GM21360 (cell line): ENCODE data around the gene NDUFS2.
"Not testable (repeated sequence)": the region's sequence is repeated elsewhere in the genome, so short reads cannot be mapped to it uniquely, and the experiment has no call there.

Experiments
- ATAC-seq: cut with Tn5 transposase; IDR thresholded peaks from one replicate; pipeline ENCODE4 v1.9.1; 2021; ENCODE audit warnings: mild to moderate bottlenecking, moderate library complexity; ENCODE audit not compliant: unreplicated experiment

Gene NDUFS2

DNA sequence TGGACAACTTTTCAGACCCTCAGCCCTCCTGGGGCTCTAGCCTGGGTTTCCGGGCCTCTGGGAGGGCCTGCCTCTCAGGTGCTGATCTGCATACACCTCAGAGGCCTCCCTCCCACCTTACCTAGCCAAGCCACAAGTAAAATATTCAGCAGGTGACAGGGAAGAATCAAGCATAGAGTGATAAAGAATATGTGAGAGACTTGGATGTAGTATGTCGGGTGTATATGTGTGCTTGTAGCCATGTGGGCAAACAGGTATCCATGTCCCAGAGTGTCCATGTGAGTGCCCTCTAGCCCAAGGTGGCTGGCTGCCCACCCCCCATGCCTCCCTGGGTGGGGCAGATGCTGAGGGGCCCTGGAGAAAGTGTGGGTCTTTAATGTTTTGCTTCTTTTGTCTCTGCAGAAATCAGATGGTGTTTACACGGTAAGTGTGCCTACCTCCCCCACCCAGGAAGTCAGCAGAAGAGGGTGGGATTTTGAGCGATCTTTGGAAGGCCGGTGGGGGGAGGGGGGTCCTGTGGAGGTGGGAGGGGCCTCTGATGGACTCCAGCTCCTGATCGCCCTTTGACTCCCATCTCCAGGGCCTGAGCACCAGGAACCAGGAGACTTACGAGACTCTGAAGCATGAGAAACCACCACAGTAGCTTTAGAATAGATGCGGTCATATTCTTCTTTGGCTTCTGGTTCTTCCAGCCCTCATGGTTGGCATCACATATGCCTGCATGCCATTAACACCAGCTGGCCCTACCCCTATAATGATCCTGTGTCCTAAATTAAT, 16.3 kb downstream of the NDUFS2 start:
- ATAC-seq, result no peak

DNA sequence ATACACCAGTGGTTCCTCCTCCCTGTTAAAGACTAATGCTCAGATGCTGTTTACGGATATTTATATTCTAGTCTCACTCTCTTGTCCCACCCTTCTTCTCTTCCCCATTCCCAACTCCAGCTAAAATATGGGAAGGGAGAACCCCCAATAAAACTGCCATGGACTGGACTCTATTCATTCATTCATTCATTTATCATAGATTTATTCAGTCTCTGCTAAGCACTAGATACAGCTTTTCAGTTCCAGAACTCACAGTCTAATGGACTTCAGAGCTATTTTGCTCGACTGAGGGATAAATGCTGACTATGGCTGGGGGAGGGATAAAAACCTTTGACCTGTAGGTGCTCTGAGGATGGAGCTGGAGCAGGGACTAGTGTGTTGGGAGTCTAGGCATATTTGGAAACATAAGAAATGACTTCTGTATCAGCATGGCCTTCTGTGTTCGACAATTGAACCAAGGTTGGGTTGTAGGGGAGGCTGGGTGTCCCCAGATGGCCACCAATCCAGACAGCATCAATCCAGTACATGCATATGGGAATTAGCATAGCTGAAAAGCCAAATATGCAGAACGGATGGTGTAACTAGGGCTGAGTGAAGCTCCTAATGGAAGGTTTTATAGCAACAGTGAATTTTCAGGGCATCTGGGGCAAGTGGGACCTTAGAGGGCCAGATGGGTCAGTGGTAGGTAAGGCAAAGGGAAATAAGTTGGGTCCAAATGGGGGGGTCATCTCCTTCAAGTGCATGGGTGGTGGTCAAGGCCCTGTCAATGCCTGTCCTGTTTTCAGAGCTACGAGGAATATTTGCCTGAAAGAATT, 17.1 kb downstream of the NDUFS2 start:
- no peak for ATAC-seq

DNA sequence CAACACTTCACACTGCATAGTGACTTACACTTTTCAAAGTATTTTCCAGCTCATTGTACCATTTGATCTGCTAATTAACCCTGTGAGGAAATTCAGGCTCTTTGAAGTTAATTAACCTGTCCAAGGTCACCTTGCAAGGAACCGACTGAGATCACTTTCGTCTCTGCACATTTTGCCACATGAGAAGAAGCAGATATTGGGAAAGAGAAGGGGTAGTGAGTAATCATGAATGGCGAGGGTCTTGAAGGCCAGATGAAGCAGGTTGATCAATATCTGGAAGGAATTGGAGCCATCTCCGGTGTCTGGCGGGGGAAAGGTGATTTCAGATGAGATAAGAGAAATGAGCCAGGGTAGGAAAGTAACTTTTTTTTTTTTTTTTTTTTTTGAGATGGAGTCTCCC, 17.8 kb downstream of the NDUFS2 start:
- no peak for ATAC-seq

DNA sequence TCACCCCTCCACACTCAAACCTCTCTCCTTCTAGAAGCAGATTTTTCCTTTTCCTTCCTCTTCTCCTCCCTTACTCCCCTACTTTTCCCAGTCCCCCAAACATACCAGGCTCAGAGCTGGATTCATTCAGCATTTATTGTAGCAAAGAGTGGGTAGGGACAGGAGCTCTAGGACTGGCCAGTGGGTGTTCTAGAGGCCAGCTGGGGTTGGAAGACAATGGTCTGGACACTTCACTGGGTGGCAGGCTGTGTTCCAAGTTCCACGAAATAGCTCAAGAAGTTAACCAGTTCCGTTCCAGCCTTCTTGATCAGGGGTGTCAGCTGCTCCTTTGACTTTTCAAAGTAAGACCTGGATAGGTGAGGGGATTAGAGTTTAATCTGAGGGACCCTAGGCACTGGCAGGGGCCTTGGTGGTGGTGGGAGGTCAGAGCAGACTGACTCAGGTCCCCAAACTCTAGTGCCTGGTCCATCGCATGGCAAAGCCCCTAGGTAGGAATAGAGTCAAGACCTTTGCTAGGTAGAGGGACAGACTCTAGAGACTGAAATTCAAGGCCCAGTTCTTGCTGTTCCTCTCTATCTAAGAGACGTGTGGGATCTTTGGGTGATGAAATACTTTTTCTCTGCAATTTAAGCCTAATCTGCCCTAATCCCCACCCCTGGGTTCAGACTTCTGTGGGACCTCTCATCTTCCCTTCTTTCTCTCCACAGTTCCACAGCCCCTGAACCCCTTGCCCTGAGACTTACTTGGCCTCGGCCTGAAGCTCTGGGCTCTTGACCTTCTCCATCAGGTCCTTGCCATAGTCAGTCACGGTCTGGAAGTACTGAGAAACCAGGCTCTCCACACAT, 20.2 kb downstream of the NDUFS2 start:
- no peak for ATAC-seq

DNA sequence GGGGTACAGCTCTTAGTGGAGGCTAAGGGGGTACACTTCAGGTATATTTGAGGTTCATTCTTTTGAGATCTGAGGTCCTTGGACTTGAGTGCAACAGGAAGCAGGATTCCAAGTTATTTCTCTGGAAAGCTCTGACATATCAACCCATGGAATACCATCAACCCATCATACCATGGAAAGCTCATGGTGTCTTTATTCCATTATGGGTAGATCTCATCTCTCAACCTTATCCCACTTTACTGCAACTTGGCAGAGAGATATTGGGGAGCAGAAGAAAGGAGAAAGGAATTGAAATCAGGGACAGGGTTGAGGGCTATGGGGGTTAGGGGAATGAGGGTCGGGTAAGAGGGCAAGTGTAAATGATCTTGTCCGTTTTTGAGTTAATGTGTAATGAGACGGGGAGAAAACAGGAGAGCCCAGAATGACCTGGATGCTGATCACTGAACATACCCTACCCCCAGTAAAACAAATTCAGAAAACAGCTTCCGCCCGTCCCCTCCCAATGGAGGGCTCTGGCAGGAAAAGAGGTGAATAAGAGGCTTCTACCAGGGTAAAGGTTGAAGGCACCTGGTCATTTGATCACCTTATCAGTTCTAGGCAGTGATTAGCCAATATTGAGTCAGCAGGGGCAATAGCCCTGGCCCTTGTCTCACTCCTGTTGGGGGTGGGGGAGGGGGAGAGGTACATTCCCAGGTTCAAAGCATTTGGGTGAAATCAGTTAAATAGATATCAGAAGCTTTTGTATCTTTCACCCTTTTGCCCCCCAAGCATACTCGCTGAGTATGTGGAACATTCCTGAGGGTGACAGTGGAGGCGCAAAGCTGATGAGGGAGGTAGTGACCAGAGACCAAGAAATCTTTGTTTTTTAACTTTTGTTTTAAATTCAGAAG, 21.9 kb downstream of the NDUFS2 start:
- ATAC-seq, result no peak

DNA sequence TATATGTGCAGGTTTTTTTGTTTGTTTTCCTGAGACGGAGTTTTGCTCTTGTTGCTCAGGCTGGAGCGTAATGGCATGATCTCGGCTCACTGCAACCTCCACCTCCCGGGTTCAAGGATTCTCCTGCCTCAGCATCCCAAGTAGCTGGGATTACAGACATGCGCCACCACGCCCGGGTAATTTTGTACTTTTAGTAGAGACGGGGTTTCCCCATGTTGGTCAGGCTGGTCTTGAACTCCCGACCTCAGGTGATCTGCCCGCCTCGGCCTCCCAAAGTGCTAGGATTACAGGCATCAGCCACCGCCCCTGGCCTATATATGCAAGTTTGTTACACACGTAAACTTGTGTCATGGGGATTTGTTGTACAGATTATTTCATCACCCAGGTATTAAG, 22.5 kb downstream of the NDUFS2 start:
- not testable (repeated sequence) for ATAC-seq

DNA sequence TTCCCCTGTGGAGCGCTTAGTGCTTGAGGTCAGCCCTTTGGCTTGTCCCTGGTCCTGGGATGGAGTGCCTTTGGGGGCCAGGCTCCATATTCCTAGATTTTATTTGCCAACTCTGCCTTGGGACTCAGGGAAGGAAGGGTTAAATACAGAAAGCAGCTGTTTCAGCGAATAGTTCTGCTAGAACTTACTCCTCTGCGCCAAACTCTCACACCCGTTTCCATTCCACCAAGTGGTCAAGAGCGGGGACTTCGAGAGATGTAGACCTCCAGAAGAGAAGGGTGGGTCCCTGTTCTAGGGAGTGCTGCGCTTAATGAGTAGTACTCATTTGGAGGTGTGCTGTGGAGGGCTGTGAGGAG, 23.0 kb downstream of the NDUFS2 start:
- no peak for ATAC-seq

DNA sequence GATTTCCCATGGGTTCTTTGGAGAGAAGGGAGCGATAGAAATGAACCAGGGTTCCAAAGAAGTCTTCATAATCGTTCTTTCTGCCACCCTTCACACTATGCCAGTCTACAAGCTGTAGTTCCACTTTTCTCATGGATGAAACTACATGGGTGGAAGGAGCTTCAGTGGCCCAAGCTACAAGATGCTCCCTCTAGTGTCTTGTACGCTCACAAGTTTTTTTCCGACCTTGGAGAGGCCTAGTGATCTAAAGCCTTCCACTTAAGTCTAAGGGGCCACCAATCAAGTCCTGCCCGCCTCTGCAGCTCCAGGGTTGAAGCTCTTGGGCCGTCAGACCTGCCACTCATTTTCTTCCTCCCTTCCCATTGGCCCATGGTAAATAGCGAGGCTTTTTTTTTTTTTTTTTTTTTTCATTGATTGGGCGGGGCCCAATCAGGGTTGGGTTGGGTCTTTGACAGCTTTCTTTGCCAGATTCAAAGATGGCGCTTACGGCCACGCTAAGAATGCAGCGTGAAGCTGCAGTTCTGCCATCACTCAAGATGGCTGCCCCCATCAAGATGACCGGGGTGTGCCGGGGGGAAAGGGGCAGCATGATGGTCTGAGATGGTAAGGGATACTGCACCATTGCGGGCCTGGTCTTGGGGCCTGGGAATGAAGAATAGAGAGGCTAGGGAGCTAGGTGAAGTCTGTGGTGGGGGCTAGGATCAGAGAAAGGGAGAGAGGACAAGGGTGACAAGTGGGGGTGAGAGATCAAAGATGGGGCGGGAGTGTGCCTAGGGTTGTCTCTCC, 23.6 kb downstream of the NDUFS2 start, which contains the start of gene TOMM40L:
TSS of gene TOMM40L (plus strand) at position 527 of the 786 bp plus-strand sequence. CDS start 430 bp downstream, outside the sequence.
- peak; percentile 93 for ATAC-seq

DNA sequence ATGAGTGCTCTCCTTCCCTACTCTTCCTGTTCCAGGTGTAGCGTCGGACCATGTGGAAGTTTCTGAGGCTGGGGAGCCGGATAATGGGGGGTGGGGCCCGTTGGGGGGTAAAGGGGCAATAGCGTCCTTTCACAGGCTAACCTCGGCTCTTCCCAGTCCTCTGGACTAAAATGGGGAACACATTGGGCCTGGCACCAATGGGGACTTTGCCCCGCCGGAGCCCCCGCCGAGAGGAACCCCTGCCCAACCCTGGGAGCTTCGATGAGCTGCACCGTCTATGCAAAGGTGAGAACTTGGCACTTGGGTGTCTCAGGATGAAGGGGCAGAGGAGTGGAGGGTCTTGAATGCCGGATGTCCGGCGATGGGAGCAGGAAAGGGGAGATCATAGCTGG, 24.1 kb downstream of the NDUFS2 start:
- no peak for ATAC-seq

DNA sequence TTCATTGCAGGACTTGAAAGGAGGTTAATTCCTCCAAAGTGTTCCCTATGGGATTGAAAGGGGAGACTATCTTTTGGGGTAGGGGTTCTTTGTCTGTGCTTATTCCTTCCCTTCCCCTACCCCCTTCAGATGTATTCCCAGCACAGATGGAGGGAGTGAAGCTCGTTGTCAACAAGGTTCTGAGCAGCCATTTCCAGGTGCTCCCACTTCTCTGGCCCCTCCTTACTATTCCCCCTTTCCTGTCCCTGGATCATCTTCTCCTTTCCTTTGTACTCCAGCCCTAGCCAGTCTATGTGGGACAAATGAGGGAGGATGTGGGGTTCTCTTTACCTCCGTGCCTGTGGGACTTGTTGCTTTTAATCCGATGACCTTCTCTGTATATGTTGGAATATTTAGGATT, 24.6 kb downstream of the NDUFS2 start:
- no peak for ATAC-seq

DNA sequence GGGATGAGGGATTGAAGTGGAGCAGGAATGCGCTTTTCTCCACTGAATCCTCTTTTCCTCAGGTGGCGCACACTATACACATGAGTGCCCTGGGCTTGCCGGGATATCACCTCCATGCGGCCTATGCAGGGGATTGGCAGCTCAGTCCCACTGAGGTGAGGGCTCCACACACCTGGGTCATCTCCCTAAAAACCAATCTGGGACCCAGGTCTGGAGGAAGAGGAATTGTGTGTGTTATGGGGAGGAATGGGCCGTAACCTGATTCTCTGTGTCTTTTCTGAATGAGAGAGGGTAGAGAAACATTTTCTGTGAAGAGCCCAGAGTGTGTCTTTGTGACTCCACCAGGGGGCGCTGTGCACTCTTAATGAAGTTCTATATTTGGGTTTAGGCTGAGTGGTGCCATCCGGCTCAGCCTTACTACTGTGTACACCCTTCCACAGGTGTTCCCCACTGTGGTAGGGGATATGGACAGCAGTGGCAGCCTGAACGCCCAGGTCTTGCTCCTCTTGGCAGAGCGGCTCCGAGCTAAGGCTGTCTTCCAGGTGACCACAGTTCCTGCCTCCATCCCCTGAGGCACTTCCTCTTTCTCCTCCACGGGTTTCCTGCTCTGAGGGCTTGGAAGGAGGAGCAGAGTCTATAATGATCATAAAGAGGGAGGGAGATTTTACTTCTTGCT, 25.2 kb downstream of the NDUFS2 start:
- peak; percentile 38 for ATAC-seq

DNA sequence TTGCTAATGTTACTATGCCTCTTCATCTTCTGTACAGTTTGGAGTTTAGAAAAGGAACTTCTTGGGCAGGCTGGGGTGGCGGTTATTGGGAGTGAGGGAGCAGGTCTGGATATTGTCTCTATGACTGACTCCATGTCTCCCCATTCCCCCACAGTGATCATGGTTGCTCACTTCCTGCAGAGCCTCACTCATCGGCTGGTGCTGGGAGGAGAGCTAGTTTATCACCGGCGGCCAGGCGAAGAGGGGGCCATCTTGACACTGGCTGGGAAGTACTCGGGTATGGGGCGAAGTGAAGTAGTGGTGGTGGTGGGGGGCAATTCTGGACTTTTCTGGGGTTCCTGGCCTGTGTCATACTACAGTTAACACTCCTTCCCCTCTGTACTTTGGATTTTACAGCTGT, 25.9 kb downstream of the NDUFS2 start:
- ATAC-seq, result no peak

DNA sequence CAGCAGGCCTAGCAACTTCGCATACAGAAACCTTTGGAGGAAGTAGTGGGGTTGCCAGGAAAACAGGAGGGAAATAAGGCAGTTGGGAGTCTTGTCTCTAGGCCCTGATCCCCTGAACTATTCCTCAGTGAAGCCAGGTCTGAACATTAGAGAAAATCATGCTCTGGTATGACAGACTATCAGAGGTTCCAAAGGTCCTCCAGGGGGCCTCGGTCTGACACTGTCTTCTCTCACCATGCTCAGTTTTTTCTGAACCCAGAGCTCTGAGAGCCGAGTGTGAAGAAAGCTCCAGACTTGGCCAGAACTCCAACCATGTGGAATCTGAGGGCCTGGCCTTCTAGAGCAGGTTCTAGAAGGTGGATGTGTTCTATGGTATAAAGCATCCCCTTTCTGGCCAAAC, 27.7 kb downstream of the NDUFS2 start:
- ATAC-seq, result no peak

DNA sequence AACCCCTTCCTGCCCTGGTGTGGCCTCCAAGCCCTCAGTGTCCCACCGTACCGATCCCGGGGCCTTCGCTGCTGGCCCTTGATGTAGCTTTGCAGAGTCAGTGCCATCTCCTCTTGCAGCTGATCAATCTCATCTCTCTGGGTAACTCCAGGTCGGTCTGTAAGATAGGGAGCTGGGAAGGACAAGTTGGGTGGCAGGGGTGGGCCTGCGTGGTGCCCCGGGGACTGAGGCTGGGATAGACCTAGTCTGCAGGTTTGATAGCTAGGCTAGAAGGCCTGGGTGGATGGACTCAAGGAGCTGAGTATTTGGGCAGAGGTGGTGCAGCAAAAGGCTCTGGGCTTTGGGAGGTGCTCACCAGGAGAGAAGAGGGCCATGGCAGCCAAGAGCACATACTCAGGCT, 28.6 kb downstream of the NDUFS2 start:
- no peak for ATAC-seq

DNA sequence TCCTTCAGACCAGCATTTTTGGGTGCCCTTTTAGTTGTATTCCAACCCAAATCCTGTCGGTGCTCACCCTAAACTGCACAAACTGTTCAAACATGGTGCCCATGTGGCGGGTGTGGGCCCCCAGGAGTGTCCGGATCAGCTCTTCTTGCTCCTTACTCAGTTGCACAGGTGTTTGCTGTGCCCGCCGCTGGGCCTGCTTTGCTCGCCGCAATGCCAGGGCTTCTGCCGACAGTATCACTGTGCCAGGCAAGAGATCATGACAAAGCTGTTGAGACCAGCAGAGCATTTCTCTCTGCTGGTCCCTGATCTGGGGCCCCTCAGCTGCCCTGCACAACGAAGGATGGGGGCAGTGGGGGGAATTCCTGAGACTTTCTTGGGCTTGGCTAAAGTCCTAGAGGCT, 30.9 kb downstream of the NDUFS2 start:
- no peak for ATAC-seq

DNA sequence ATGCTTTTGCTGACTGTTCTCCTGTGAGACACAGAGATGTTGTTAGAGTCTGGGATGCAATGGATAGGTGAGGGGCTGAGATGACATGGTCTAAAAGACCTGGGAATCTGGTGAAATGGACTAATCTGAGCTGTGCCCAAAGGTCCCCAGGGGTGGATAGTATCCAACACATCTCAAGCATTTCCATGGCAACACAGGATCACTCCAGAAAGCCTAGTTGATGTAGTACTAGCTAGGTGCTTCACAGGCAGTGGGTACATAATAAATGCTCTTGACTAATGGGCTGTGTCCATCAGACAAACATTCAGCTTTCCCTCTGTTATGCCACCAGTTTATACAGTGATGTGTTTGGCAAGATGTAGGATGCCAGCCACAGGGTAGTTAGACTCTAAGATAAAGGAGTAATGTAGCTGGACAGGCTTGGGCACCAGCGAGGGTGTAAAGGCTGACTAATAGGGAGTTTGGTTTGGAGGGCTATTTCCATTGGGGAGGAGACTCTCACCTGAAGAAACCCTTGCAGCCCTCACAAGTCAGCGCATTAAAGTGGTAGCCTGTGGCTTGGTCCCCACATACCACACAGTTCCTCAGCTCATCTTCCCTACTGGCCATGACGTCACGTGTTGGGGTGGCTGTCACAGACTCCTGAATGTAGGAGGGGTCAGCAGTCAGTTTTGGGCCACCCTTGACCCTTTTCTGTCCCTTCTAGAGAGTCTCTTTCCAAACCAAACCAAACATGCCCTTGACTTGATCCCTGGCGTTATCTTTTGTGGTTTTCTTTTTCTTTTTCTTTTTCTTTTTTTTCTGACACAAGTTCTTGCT, 34.0 kb downstream of the NDUFS2 start:
- ATAC-seq, result no peak

DNA sequence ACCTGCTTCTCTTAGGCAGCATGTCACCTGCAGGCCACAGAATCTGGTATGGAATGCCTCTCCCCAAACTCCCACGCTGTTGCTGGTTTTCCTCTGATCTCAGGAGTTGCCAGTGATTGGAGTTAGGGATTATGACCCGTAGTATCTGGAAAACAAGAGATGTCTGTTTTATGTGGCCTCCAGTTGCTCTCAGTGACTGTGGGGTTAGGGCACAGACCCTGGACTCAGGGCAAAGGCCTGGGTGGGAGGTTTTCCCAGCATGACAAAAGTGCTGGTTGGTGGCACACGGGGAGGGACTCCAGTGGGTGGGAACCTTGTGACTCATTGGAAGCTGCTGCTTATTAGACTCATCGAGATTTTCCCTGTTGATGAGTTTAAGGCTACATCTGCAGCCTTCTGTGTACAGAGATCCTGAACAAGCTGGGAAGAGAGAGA, 35.9 kb downstream of the NDUFS2 start, which contains the start of gene NR1I3:
TSS of gene NR1I3 (minus strand) at position 165 of the 435 bp plus-strand sequence. CDS start 1,638 bp downstream, outside the sequence.
- ATAC-seq, result no peak

DNA sequence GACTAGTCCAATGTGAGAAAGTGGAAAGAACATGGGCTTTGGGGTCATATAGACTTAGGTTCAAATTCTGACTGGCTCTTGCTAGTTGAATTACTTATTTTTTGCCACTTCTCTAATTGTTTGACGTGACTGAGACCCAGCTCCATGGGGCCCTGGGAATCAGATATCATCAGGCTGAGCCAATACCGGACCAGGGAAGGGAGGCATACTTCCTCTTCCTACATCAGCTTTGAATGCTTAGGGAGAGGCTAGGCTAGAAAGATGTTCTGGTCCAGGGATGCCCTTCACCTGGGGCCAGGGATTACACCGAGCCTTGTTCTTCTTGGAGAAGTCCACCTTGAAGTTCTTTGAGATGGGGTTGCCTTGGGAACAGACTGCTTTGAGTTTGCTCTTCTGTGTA, 39.5 kb downstream of the NDUFS2 start:
- no peak for ATAC-seq
